ENCODE results near the gene TMEM130.

TMEM130 gene

GRCh38 chr7:98841179-98841997 lies 28.4 kb downstream of the TMEM130 start:
- peak; percentile 58 for DNase-seq (ENCODE audit: low spot score)

- no peak for DNase-seq (ENCODE audit: low spot score)
These were observed 29.1 kb downstream of the TMEM130 start for GRCh38 chr7:98840722-98841121.

- DNase-seq (ENCODE audit: low spot score): no peak
These were observed 29.7 kb downstream of the TMEM130 start for GRCh38 chr7:98840096-98840495.

- no peak for DNase-seq (ENCODE audit: low spot score)
These were observed 32.2 kb downstream of the TMEM130 start for GRCh38 chr7:98837630-98837972.

- peak; percentile 25 for DNase-seq (ENCODE audit: low spot score)
These were observed 32.8 kb downstream of the TMEM130 start for GRCh38 chr7:98836811-98837629.

- DNase-seq (ENCODE audit: low spot score): no peak
These were observed 34.9 kb downstream of the TMEM130 start for GRCh38 chr7:98834949-98835348.

- DNase-seq (ENCODE audit: low spot score): no peak
These were observed 36.8 kb downstream of the TMEM130 start for GRCh38 chr7:98833022-98833421.

- peak; percentile 19 for DNase-seq (ENCODE audit: low spot score)
These were observed 38.1 kb downstream of the TMEM130 start for GRCh38 chr7:98831641-98832221.

GRCh38 chr7:98830972-98831548 lies 38.8 kb downstream of the TMEM130 start:
- DNase-seq (ENCODE audit: low spot score): no peak

- DNase-seq (ENCODE audit: low spot score): no peak
These were observed 41.4 kb downstream of the TMEM130 start for GRCh38 chr7:98828368-98828767.

GRCh38 chr7:98827258-98827657 lies 42.6 kb downstream of the TMEM130 start:
- no peak for DNase-seq (ENCODE audit: low spot score)

GRCh38 chr7:98826811-98827231 lies 43.0 kb downstream of the TMEM130 start:
- DNase-seq (ENCODE audit: low spot score): no peak

GRCh38 chr7:98826387-98826786 lies 43.4 kb downstream of the TMEM130 start:
- no peak for DNase-seq (ENCODE audit: low spot score)

- DNase-seq (ENCODE audit: low spot score): no peak
These were observed 46.6 kb downstream of the TMEM130 start for GRCh38 chr7:98823226-98823625.

- DNase-seq (ENCODE audit: low spot score): no peak
These were observed 48.5 kb downstream of the TMEM130 start for GRCh38 chr7:98821348-98821747.

- DNase-seq (ENCODE audit: low spot score): no peak
These were observed 52.7 kb downstream of the TMEM130 start for GRCh38 chr7:98816967-98817710.

GRCh38 chr7:98816241-98816640 lies 53.6 kb downstream of the TMEM130 start:
- no peak for DNase-seq (ENCODE audit: low spot score)

- DNase-seq (ENCODE audit: low spot score): no peak
These were observed 54.5 kb downstream of the TMEM130 start for GRCh38 chr7:98815313-98815712.

- no peak for DNase-seq (ENCODE audit: low spot score)
These were observed 58.5 kb downstream of the TMEM130 start for GRCh38 chr7:98811299-98811698.

GRCh38 chr7:98810153-98810802 lies 59.5 kb downstream of the TMEM130 start:
- no peak for DNase-seq (ENCODE audit: low spot score)

GRCh38 chr7:98808751-98809460 lies 60.9 kb downstream of the TMEM130 start:
- no peak for DNase-seq (ENCODE audit: low spot score)

Data from activated CD4-positive, alpha-beta T cell treated with anti-CD3 and anti-CD28 coated beads, Interleukin-2, Interleukin-4, amounts not matched to agents 100 ng/mL and 50 ng/mL, durations not matched to agents 16 hours and 8 hours (primary cell).